ENCODE measurements around the gene SERGEF. TPM values are rescaled to one million over a fixed set of nuclear protein-coding genes. Genes with fewer than 3 reads are reported as not detected.
A peak's percentile ranks its signal among the peaks of the same experiment; 100 is the strongest.

Gene SERGEF
- total and polyA plus RNA-seq, 5 donors from 2014 or later = 40.4 to 81.5 (median 77.0) TPM

- H3K27me3 Mint-ChIP-seq = no peaks in the 10 kb centered on the region
- H3K4me3 ChIP-seq (ENCODE audit: low read depth, low read length) = no peak overlapping the region
- H3K9me3 Mint-ChIP-seq = no peaks in the 10 kb centered on the region
- no peak for DNase-seq
- no peaks in the 10 kb centered on the region for H3K4me1 ChIP-seq (ENCODE audit: control insufficient read depth, insufficient read depth, low read length, poor library complexity, severe bottlenecking)
- H3K27ac Mint-ChIP-seq = no peak overlapping the region
- ATAC-seq (ENCODE audit: low read depth in 2 of 2) = no peak
- no peak overlapping the region for H3K27ac ChIP-seq (ENCODE audit: insufficient read depth, low read length, poor library complexity, severe bottlenecking)
- H3K4me3 Mint-ChIP-seq = no peak overlapping the region
- no peaks in the 10 kb centered on the region for H3K9me3 ChIP-seq (ENCODE audit: control insufficient read depth in 2 of 2, low read length in 2 of 2)
- no peaks in the 10 kb centered on the region for H3K27me3 ChIP-seq (ENCODE audit: control insufficient read depth, insufficient read depth, low read length)
- H3K36me3 ChIP-seq (ENCODE audit: control insufficient read depth, insufficient read depth, low read length) = peaks cover 4% of the 10 kb centered on the region
- peaks cover 0 to 1% (median 0%) of the 10 kb centered on the region in 4 donors for H3K4me1 Mint-ChIP-seq
- peaks cover 49% of the 10 kb centered on the region for H3K36me3 Mint-ChIP-seq
Measured at GRCh38 chr11:17890325-17890724, 122.5 kb downstream of the SERGEF start.

- Mint-ChIP-seq H3K4me1 (peaks cover 0 to 1% (median 0%) of the 10 kb centered on the region in 4 donors), H3K27ac (no peak overlapping the region), H3K4me3 (no peak overlapping the region), H3K27me3 (no peaks in the 10 kb centered on the region), H3K36me3 (peaks cover 38% of the 10 kb centered on the region), H3K9me3 (no peaks in the 10 kb centered on the region)
- H3K4me1 ChIP-seq (ENCODE audit: control insufficient read depth, insufficient read depth, low read length, poor library complexity, severe bottlenecking) = no peaks in the 10 kb centered on the region
- no peaks in the 10 kb centered on the region for H3K27me3 ChIP-seq (ENCODE audit: control insufficient read depth, insufficient read depth, low read length)
- H3K9me3 ChIP-seq (ENCODE audit: control insufficient read depth in 2 of 2, low read length in 2 of 2) = no peaks in the 10 kb centered on the region
- DNase-seq = no peak
- H3K36me3 ChIP-seq (ENCODE audit: control insufficient read depth, insufficient read depth, low read length) = peaks cover 4% of the 10 kb centered on the region
- H3K27ac ChIP-seq (ENCODE audit: insufficient read depth, low read length, poor library complexity, severe bottlenecking) = no peak overlapping the region
- no peak for ATAC-seq (ENCODE audit: low read depth in 2 of 2)
- H3K4me3 ChIP-seq (ENCODE audit: low read depth, low read length) = no peak overlapping the region
Measured at GRCh38 chr11:17887779-17888178, 125.1 kb downstream of the SERGEF start.

DNA sequence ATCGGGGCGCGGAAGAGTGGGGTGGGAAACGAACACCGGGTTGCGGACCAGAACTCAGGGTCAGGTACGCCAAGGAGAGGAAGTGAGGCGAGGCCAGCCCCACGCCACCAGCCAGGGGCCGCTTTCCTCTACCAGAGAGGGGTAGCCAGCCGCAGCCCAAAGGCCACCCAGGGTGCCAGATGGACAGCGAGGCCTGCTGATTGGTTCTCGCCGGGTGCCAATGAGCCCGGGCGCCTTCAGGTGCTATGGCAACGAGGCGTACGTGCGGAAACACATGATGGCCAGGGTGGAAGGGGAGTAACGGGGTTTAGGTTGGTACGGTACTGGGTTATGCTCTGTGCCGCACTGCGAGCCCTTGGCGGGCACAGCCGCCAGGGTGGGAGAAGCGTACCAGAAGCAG, 128.9 kb downstream of the SERGEF start:
- peak overlapping the region in 1 of 3 donors; percentile 14 for H3K27ac Mint-ChIP-seq
- DNase-seq = no peak
- H3K4me3 ChIP-seq (ENCODE audit: low read depth, low read length) = no peak overlapping the region
- peaks cover 19% of the 10 kb centered on the region for H3K36me3 Mint-ChIP-seq
- H3K4me3 Mint-ChIP-seq = no peak overlapping the region
- H3K27me3 ChIP-seq (ENCODE audit: control insufficient read depth, insufficient read depth, low read length) = no peaks in the 10 kb centered on the region
- no peaks in the 10 kb centered on the region for H3K9me3 Mint-ChIP-seq
- ATAC-seq (ENCODE audit: low read depth in 2 of 2) = no peak
- H3K4me1 Mint-ChIP-seq = peaks cover 0 to 3% (median under 1%) of the 10 kb centered on the region in 4 donors
- H3K27me3 Mint-ChIP-seq = no peaks in the 10 kb centered on the region
- H3K4me1 ChIP-seq (ENCODE audit: control insufficient read depth, insufficient read depth, low read length, poor library complexity, severe bottlenecking) = no peaks in the 10 kb centered on the region
- no peaks in the 10 kb centered on the region for H3K36me3 ChIP-seq (ENCODE audit: control insufficient read depth, insufficient read depth, low read length)
- no peaks in the 10 kb centered on the region for H3K9me3 ChIP-seq (ENCODE audit: control insufficient read depth in 2 of 2, low read length in 2 of 2)
- no peak overlapping the region for H3K27ac ChIP-seq (ENCODE audit: insufficient read depth, low read length, poor library complexity, severe bottlenecking)

- peaks cover 0 to 5% (median 1%) of the 10 kb centered on the region in 4 donors for H3K4me1 Mint-ChIP-seq
- no peak overlapping the region for H3K4me3 ChIP-seq (ENCODE audit: low read depth, low read length)
- peaks cover 24% of the 10 kb centered on the region for H3K36me3 Mint-ChIP-seq
- H3K9me3 Mint-ChIP-seq = no peaks in the 10 kb centered on the region
- H3K4me1 ChIP-seq (ENCODE audit: control insufficient read depth, insufficient read depth, low read length, poor library complexity, severe bottlenecking) = no peaks in the 10 kb centered on the region
- ATAC-seq (ENCODE audit: low read depth in 2 of 2) = no peak
- no peak overlapping the region for H3K4me3 Mint-ChIP-seq
- H3K27ac Mint-ChIP-seq = peak overlapping the region in 1 of 3 donors; percentile 14
- no peaks in the 10 kb centered on the region for H3K27me3 ChIP-seq (ENCODE audit: control insufficient read depth, insufficient read depth, low read length)
- H3K27ac ChIP-seq (ENCODE audit: insufficient read depth, low read length, poor library complexity, severe bottlenecking) = no peak overlapping the region
- no peaks in the 10 kb centered on the region for H3K9me3 ChIP-seq (ENCODE audit: control insufficient read depth in 2 of 2, low read length in 2 of 2)
- H3K36me3 ChIP-seq (ENCODE audit: control insufficient read depth, insufficient read depth, low read length) = no peaks in the 10 kb centered on the region
- no peak for DNase-seq
- no peaks in the 10 kb centered on the region for H3K27me3 Mint-ChIP-seq
Measured at GRCh38 chr11:17883057-17883456, 129.8 kb downstream of the SERGEF start.

DNA sequence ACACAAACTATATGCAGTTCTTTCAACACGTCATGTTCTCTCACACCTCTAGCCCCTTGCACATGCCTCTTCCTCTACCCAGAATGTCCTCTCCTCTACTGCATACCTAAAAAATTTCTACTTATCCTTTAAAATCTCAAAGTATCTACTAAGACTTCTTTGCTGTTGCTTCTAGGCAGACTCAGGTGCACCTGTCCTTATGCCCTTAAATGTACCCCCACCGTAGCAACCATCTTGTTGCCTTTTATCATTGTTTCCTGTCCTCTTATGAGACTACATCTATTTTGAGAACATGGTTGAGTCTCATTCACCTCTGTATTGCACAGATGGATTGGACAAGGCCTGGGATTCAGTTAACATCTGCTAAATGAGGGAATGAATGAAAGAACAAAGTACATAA, 134.1 kb downstream of the SERGEF start:
- peaks cover 45% of the 10 kb centered on the region for H3K36me3 Mint-ChIP-seq
- no peaks in the 10 kb centered on the region for H3K9me3 ChIP-seq (ENCODE audit: control insufficient read depth in 2 of 2, low read length in 2 of 2)
- no peak for ATAC-seq (ENCODE audit: low read depth in 2 of 2)
- peaks cover 23% of the 10 kb centered on the region for H3K36me3 ChIP-seq (ENCODE audit: control insufficient read depth, insufficient read depth, low read length)
- no peak overlapping the region for H3K4me3 ChIP-seq (ENCODE audit: low read depth, low read length)
- H3K27ac Mint-ChIP-seq = no peak overlapping the region
- H3K4me1 Mint-ChIP-seq = peaks cover 0 to 5% (median 2%) of the 10 kb centered on the region in 4 donors
- H3K4me3 Mint-ChIP-seq = no peak overlapping the region
- no peaks in the 10 kb centered on the region for H3K9me3 Mint-ChIP-seq
- H3K27me3 ChIP-seq (ENCODE audit: control insufficient read depth, insufficient read depth, low read length) = no peaks in the 10 kb centered on the region
- no peaks in the 10 kb centered on the region for H3K4me1 ChIP-seq (ENCODE audit: control insufficient read depth, insufficient read depth, low read length, poor library complexity, severe bottlenecking)
- H3K27ac ChIP-seq (ENCODE audit: insufficient read depth, low read length, poor library complexity, severe bottlenecking) = no peak overlapping the region
- no peaks in the 10 kb centered on the region for H3K27me3 Mint-ChIP-seq
- DNase-seq = no peak

- no peaks in the 10 kb centered on the region for H3K4me1 ChIP-seq (ENCODE audit: control insufficient read depth, insufficient read depth, low read length, poor library complexity, severe bottlenecking)
- no peaks in the 10 kb centered on the region for H3K27me3 ChIP-seq (ENCODE audit: control insufficient read depth, insufficient read depth, low read length)
- H3K27me3 Mint-ChIP-seq = no peaks in the 10 kb centered on the region
- H3K27ac Mint-ChIP-seq = no peak overlapping the region
- H3K4me3 Mint-ChIP-seq = no peak overlapping the region
- peaks cover 51% of the 10 kb centered on the region for H3K36me3 Mint-ChIP-seq
- no peak overlapping the region for H3K27ac ChIP-seq (ENCODE audit: insufficient read depth, low read length, poor library complexity, severe bottlenecking)
- no peaks in the 10 kb centered on the region for H3K9me3 ChIP-seq (ENCODE audit: control insufficient read depth in 2 of 2, low read length in 2 of 2)
- ATAC-seq (ENCODE audit: low read depth in 2 of 2) = no peak
- no peaks in the 10 kb centered on the region for H3K9me3 Mint-ChIP-seq
- peaks cover 0 to 5% (median 2%) of the 10 kb centered on the region in 4 donors for H3K4me1 Mint-ChIP-seq
- peaks cover 27% of the 10 kb centered on the region for H3K36me3 ChIP-seq (ENCODE audit: control insufficient read depth, insufficient read depth, low read length)
- no peak for DNase-seq
- H3K4me3 ChIP-seq (ENCODE audit: low read depth, low read length) = no peak overlapping the region
Measured at GRCh38 chr11:17877886-17878285, 135.0 kb downstream of the SERGEF start.

DNA sequence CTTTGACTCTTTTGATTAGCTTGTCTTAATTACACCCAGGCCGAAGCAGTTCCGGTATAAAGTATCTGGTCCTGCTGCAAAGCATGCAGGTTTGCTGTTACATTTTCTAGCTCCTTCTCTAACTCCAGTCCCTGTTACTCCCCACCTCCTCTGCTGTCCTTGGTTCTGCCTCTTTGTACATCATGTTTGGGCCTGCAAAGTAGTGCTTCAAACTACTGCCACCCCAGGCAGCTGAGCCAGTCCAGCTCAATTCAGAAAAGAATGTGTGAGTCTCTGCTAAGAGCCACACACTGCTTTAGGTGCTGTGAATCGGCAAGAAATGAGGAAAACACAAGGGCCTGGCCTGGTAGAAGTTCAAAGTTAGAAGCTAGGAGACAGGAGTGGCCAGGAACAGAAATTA, 136.0 kb downstream of the SERGEF start:
- Mint-ChIP-seq H3K36me3 (peaks cover 55% of the 10 kb centered on the region), H3K9me3 (no peaks in the 10 kb centered on the region), H3K4me3 (no peak overlapping the region), H3K4me1 (peaks cover 0 to 5% (median 1%) of the 10 kb centered on the region in 4 donors), H3K27ac (no peak overlapping the region), H3K27me3 (no peaks in the 10 kb centered on the region)
- Histone ChIP-seq H3K4me1 (ENCODE audit: control insufficient read depth, insufficient read depth, low read length, poor library complexity, severe bottlenecking) (no peaks in the 10 kb centered on the region), H3K27ac (ENCODE audit: insufficient read depth, low read length, poor library complexity, severe bottlenecking) (no peak overlapping the region), H3K4me3 (ENCODE audit: low read depth, low read length) (no peak overlapping the region), H3K27me3 (ENCODE audit: control insufficient read depth, insufficient read depth, low read length) (no peaks in the 10 kb centered on the region), H3K36me3 (ENCODE audit: control insufficient read depth, insufficient read depth, low read length) (peaks cover 27% of the 10 kb centered on the region), H3K9me3 (ENCODE audit: control insufficient read depth in 2 of 2, low read length in 2 of 2) (no peaks in the 10 kb centered on the region)
- ATAC-seq (ENCODE audit: low read depth in 2 of 2) = no peak
- no peak for DNase-seq

DNA sequence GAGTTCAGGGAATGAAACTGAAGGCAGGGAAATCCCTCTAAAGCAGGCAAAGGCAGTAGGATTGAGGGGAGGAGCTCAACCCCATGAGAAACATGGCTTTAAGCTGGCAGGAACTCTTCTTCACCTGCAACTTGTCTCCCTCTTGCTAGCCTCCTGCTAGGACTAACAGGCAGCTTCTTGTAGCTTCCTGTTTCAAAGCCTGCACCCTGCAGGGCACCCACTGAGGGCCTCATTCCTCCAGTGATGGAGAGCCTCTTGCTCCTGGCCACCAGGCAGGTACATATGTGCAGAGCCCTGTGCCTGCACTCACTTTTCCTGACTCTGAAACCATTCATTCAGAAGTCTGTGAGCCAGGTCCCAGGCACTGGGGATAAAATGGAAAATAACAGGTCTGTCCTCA, 137.0 kb downstream of the SERGEF start:
- no peaks in the 10 kb centered on the region for H3K27me3 ChIP-seq (ENCODE audit: control insufficient read depth, insufficient read depth, low read length)
- no peaks in the 10 kb centered on the region for H3K9me3 ChIP-seq (ENCODE audit: control insufficient read depth in 2 of 2, low read length in 2 of 2)
- H3K36me3 Mint-ChIP-seq = peaks cover 60% of the 10 kb centered on the region
- ATAC-seq (ENCODE audit: low read depth in 2 of 2) = no peak
- no peak overlapping the region for H3K27ac ChIP-seq (ENCODE audit: insufficient read depth, low read length, poor library complexity, severe bottlenecking)
- no peak for DNase-seq
- no peaks in the 10 kb centered on the region for H3K4me1 ChIP-seq (ENCODE audit: control insufficient read depth, insufficient read depth, low read length, poor library complexity, severe bottlenecking)
- peaks cover 27% of the 10 kb centered on the region for H3K36me3 ChIP-seq (ENCODE audit: control insufficient read depth, insufficient read depth, low read length)
- no peak overlapping the region for H3K4me3 ChIP-seq (ENCODE audit: low read depth, low read length)
- H3K9me3 Mint-ChIP-seq = no peaks in the 10 kb centered on the region
- peaks cover 0 to 5% (median 1%) of the 10 kb centered on the region in 4 donors for H3K4me1 Mint-ChIP-seq
- no peak overlapping the region for H3K27ac Mint-ChIP-seq
- no peak overlapping the region for H3K4me3 Mint-ChIP-seq
- no peaks in the 10 kb centered on the region for H3K27me3 Mint-ChIP-seq
